Mononuclear cell (primary cell): Measurements from ENCODE around the gene KCNJ18. TPM values are rescaled to one million over a fixed set of nuclear protein-coding genes. Genes with fewer than 3 reads are reported as not detected.
"Not testable (repeated sequence)": the region's sequence is repeated elsewhere in the genome, so short reads cannot be mapped to it uniquely, and the experiment has no call there.

ENCODE experiments used
- H3K27me3 ChIP-seq: 2 replicates; pipeline ENCODE4 v1.6.0; 2011; ENCODE audit warnings: low read length, control low read depth; ENCODE audit not compliant: insufficient read depth
- H3K4me1 ChIP-seq: 2 replicates; pipeline ENCODE4 v1.5.1; 2011; ENCODE audit warnings: mild to moderate bottlenecking, low read length, control low read depth; ENCODE audit not compliant: insufficient read depth
- H3K4me3 ChIP-seq: 2 replicates; pipeline ENCODE4 v1.5.1; 2011; ENCODE audit warnings: mild to moderate bottlenecking, low read length, moderate library complexity
- H3K9me3 ChIP-seq: 2 replicates; pipeline ENCODE4 v1.5.1; 2011; ENCODE audit warnings: low read depth, mild to moderate bottlenecking, control low read depth, low read length
- total RNA-seq: library from RNA; depleted of rRNA; stranded (reverse); fragments of >200 nt; gene quantifications from one replicate; pipeline ENCODE4 v1.2.3, GENCODE V29; 2012

Gene KCNJ18
- total RNA-seq, 1 donor, result not detected

GRCh38 chr17:21668118-21668488, 24.2 kb upstream of the KCNJ18 start:
- not testable (repeated sequence) for H3K27me3 ChIP-seq, H3K4me1 ChIP-seq, H3K9me3 ChIP-seq

DNA sequence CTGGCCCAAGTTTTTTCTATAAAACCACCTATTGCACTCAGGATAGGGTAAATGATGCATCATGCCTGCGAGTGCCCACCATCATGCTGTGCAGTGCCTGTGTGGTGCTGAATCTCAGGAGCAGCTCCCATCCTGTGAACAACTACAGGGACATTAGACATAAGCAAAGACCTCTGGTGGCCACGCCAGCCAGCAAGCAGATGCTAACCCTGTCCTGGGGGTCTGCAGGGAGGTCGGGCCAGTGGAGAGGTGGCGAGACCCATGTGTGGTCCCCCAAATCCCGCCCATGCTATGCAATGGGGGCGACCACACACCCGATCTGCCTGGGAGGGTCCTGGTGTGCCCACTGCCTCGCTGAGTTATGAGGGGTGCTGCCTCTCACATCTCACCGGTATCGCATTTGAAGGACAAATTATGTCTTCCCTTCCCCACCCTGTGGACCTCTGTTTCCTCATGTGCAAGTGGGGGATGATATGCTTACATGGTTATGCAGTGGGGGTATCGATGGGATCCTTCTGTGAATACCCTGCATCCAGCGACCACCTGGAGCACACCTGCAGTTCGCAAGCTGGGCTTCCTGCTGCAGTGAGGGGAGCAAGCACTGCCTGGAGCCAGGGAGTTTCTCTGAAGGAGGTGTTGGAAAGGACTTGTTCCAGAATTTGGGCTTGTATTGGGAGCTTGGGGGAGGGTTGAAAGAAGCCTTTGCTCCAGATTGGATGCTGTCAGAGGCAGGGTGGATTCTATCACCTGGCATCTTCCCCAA, 23.4 kb upstream of the KCNJ18 start:
- not testable (repeated sequence) for H3K9me3 ChIP-seq, H3K4me1 ChIP-seq, H3K27me3 ChIP-seq, H3K4me3 ChIP-seq

More at GRCh38 chr17:21668118-21668488, 24.2 kb upstream of the KCNJ18 start:
- H3K4me3 ChIP-seq, result not testable (repeated sequence)

- H3K4me3 ChIP-seq, H3K4me1 ChIP-seq, H3K27me3 ChIP-seq, H3K9me3 ChIP-seq: not testable (repeated sequence)
Measured at GRCh38 chr17:21669616-21670360, 22.5 kb upstream of the KCNJ18 start.

GRCh38 chr17:21670361-21671155, 21.8 kb upstream of the KCNJ18 start:
- H3K4me3 ChIP-seq, H3K4me1 ChIP-seq, H3K9me3 ChIP-seq, H3K27me3 ChIP-seq: not testable (repeated sequence)

DNA sequence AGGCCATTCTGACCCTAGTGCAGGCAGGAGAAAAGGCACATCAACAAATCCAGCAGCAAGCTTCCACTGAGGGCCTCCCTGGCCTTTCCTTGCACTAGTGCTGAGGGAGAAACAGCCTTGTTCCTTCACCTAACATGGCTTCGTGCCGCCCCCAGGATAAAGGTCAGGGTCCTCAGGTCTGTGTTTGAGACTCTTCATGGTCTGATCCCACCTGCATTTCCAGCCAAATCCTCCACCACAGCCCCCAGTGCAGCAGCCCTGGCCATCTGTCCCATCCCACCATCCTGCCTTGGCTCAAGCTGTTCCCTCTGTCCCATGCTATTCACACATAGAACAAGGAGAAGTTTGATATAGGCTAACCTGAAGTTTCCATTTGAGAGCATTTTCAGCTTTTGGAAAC, 20.9 kb upstream of the KCNJ18 start:
- H3K4me1 ChIP-seq, H3K4me3 ChIP-seq, H3K27me3 ChIP-seq, H3K9me3 ChIP-seq: not testable (repeated sequence)

DNA sequence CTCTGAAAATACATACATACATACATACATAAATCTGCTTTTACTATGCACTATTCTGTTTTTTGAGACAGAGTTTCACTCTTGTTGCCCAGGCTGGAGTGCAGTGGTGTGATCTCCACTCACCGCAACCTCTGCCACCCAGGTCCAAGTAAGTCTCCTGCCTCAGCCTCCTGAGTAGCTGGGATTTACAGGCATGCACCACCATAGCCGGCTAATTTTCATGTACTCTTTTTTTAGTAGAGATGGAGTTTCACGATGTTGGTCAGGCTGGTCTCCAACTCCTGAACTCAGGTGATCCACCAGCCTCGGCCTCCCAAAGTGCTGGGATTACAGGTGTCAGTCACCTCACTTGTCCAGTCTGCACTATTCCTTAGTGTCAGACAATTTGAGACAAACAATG, 20.5 kb upstream of the KCNJ18 start:
- not testable (repeated sequence) for H3K27me3 ChIP-seq, H3K9me3 ChIP-seq, H3K4me1 ChIP-seq, H3K4me3 ChIP-seq

- H3K4me3 ChIP-seq, H3K9me3 ChIP-seq, H3K27me3 ChIP-seq, H3K4me1 ChIP-seq: not testable (repeated sequence)
Measured at GRCh38 chr17:21673451-21674241, 18.7 kb upstream of the KCNJ18 start.

DNA sequence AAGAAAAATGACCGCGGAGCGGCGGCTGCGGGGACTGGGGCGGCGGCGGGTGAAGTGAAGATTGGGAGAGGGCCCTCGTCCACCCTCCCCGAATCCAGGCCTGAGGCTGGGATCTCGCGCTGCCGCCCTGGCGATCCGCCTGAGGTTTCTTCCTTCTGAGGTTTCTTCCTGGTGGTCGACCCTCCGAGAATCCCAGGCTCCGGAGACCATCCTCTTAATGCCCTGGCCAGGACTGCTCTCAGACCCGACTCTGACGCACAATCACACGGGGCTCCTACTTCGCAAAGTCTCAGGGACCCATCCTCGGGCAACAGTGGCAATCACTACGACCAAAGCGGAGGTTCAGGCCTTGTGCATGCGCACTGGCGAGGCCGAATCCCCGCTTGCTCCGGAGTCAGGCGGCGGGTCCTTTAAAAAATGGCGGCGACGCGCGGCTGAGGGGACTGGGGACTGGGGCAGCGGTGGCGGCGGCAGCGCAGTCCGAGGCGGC, 18.0 kb upstream of the KCNJ18 start:
- H3K9me3 ChIP-seq, result no peaks in the 10 kb centered on the region
- no peak overlapping the region for H3K4me3 ChIP-seq
- no peaks in the 10 kb centered on the region for H3K27me3 ChIP-seq
- H3K4me1 ChIP-seq, result no peaks in the 10 kb centered on the region

- H3K4me3 ChIP-seq, H3K4me1 ChIP-seq, H3K27me3 ChIP-seq, H3K9me3 ChIP-seq: not testable (repeated sequence)
Measured at GRCh38 chr17:21674891-21675738, 17.2 kb upstream of the KCNJ18 start.

DNA sequence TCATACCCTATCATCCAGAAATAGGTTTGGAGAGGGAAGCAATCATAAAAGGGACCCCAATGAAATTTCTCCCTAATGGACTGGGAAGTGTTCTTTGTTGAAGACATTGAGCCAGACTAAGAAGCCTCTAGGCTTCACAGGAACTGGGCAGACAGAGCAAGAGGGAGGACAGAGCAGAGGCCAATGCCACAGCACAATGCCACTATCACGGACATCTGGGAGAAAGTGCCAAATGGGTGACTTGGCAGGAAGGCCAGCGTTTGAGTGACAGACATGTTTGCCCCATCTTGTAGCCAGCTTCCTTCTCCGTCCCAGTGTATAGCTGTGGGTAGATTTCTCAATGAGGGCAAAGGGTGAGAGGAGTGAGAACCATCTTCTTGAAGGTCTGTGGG, 16.6 kb upstream of the KCNJ18 start:
- H3K27me3 ChIP-seq, H3K4me1 ChIP-seq, H3K4me3 ChIP-seq, H3K9me3 ChIP-seq: not testable (repeated sequence)

DNA sequence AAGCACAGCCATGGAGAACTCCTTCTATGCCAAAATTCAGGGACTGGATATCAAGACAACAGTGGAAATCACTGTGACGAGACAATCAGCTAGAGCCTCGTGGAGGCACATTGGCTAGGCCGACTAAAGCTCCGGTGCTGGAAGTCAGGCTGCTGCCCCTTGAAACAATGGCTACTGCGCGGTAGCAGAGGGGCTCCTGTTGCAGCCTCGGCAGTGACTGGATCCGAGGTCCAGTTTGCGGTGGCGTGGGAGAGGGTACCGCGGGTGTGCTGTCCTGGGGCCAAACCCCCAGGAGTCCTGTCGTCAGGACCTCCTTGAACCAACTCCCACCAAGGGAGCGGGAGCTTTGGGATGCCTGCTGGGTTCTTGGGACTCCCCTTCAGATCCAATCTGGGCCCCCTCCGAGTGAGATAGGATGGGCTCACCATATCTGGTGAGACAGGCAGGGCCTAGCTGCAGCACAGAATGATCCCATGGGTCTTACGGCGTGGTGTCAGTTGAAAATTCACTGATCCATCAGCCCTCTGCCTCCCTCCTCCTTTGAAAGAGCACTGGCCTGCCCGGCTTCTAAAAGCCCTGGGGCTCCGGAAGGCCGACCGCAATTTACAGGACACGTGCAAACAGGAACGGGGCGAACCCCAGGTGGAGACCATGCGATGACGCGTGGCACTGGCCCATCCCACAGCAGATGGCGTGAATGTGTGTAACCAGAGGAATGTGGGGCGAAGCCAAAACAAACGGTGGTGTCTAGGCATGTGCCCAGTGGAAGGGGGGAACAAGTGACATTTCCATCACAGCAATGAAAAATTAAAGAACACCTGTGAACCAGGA, 15.8 kb upstream of the KCNJ18 start:
- Histone ChIP-seq H3K27me3 (no peaks in the 10 kb centered on the region), H3K9me3 (no peaks in the 10 kb centered on the region), H3K4me3 (no peak overlapping the region), H3K4me1 (no peaks in the 10 kb centered on the region)

DNA sequence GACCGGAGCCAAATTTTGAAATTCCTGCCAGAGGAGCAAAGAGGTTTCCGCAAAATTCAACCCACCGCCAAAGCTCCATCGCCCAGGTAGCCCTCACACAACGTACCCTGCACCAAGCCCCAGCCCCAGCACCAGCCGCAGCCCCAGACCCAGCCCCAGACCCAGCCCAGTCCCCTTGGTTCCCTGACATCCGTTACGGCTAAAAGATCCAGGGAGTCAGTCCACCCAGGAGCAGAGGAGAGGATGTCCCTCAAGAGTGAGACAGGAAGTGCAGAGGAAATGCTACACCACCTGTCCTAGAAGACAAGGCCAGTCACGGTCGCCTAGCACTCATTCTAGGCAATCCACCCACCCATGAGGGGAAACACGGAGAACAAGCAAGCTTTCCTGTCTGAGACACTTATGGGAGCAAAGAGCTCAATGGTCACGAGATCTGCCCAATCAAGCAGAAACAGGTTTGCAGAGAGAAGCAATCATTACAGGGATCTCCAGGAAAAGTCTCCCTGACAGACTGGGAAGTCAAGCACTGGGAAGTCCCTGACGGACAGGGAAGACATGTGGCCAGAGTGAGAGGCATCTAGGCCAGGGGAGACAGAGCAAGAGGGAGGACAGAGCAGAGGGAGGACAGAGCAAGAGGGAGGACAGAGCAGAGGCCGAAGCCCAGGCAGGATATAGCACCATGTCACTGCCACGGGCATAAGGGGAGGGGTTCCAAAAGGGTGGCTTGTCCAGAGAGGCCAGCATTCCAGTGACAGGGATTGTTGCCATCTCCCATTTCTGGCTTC, 15.0 kb upstream of the KCNJ18 start:
- Histone ChIP-seq H3K9me3 (no peaks in the 10 kb centered on the region), H3K4me3 (no peak overlapping the region), H3K4me1 (no peaks in the 10 kb centered on the region), H3K27me3 (no peaks in the 10 kb centered on the region)

DNA sequence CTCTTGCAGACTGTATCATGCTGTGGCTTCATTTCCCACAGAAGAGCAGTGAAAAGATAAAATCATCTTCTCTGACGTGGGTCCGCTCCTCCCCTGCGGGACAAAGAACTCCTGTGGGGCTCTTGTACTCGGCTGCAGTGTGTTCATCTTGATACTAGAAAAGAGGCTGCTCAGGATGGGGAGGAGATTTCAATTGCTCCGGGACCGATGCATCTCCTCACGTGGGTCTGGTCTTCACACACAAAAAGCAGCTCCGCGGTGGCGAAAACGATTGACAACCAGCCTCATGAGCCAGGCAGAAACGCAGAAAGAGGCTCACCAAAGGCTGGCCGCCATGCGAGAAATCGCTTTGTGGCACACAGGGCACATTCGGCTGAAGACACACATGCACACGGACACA, 14.4 kb upstream of the KCNJ18 start:
- Histone ChIP-seq H3K4me3 (no peak overlapping the region), H3K27me3 (no peaks in the 10 kb centered on the region), H3K4me1 (no peaks in the 10 kb centered on the region), H3K9me3 (no peaks in the 10 kb centered on the region)
